GM12878 (cell line): ENCODE data around the gene SBNO2. TPM values are rescaled to one million over a fixed set of nuclear protein-coding genes. Genes with fewer than 3 reads are reported as not detected.

Source experiments
- FOXM1 ChIP-seq: IDR thresholded peaks from 2 replicates; pipeline ENCODE4 v1.6.1; 2012; ENCODE audit warnings: low read depth, mild to moderate bottlenecking, inconsistent platforms, low read length, moderate library complexity
- HDGF ChIP-seq: fragments of 450-650 bp; IDR thresholded peaks from 2 replicates; pipeline ENCODE4 v1.6.1; 2016; ENCODE audit warnings: antibody characterized with exemption
- JUND ChIP-seq: IDR thresholded peaks from 2 replicates; pipeline ENCODE4 v1.6.1; 2012; ENCODE audit warnings: low read depth, mild to moderate bottlenecking, low read length, improper control_type of control experiment, moderate library complexity
- RFX5 ChIP-seq: IDR thresholded peaks from 2 replicates; pipeline ENCODE4 v1.6.1; 2011; ENCODE audit warnings: low read depth, low read length, improper control_type of control experiment
- SUZ12 ChIP-seq: fragments of 200-600 bp; sonication (generic); IDR thresholded peaks from one replicate; pipeline ENCODE4 v1.6.1; 2018; ENCODE audit warnings: antibody characterized with exemption, mild to moderate bottlenecking; ENCODE audit not compliant: unreplicated experiment
- polyA plus RNA-seq, 11 experiments: library from polyadenylated mRNA; depleted of rRNA in 4 of 11; unstranded in 6 of 11; stranded (reverse) in 5 of 11; fragments of >200 nt; fragmentation: Nextera tagmentation in 4 of 11; fragmentation: Illumina TruSeq in 1 of 11; extraction: Ambion mirVana in 4 of 11; extraction: Trizol in 1 of 11; gene quantifications; 1 replicate in 1 of 11; 2 replicates in 10 of 11; pipeline versions ENCODE4 v1.2.1 to v1.2.3, GENCODE V29; 2011 to 2016; ENCODE audit warnings: inconsistent platforms in 2 of 11, missing spikeins in 2 of 11, low read depth in 1 of 11
- total RNA-seq, 4 experiments: library from RNA; depleted of rRNA in 3 of 4; stranded (reverse); fragments of >200 nt in 3 of 4; fragmentation: Illumina TruSeq in 1 of 4; extraction: Trizol in 1 of 4; gene quantifications; 2 replicates each; pipeline versions ENCODE4 v1.2.1 to v1.2.3, GENCODE V29; 2013 to 2021
- TF ChIP-seq, protein P1 (sequence below): IDR thresholded peaks from 2 replicates; pipeline ENCODE4 v1.6.1; 2012; ENCODE audit warnings: low read length, inconsistent platforms
- TF ChIP-seq, protein P2 (sequence below): IDR thresholded peaks from 2 replicates; pipeline ENCODE4 v1.6.1; 2011; ENCODE audit warnings: borderline replicate concordance, low read depth, mild to moderate bottlenecking, moderate library complexity, low read length; ENCODE audit not compliant: insufficient read depth, poor library complexity, severe bottlenecking
- TF ChIP-seq, protein P3 (sequence below): IDR thresholded peaks from 2 replicates; pipeline ENCODE4 v1.6.1; 2011; ENCODE audit warnings: mild to moderate bottlenecking, low read depth, low read length, moderate library complexity; ENCODE audit not compliant: insufficient replicate concordance

SBNO2 gene
- total and polyA plus RNA-seq, 10 of the 15 experiments (the other 5 are each of a cell fraction or from before 2014, with no cell fraction given), result 0.08 to 44.6 (median 5.4) TPM

DNA sequence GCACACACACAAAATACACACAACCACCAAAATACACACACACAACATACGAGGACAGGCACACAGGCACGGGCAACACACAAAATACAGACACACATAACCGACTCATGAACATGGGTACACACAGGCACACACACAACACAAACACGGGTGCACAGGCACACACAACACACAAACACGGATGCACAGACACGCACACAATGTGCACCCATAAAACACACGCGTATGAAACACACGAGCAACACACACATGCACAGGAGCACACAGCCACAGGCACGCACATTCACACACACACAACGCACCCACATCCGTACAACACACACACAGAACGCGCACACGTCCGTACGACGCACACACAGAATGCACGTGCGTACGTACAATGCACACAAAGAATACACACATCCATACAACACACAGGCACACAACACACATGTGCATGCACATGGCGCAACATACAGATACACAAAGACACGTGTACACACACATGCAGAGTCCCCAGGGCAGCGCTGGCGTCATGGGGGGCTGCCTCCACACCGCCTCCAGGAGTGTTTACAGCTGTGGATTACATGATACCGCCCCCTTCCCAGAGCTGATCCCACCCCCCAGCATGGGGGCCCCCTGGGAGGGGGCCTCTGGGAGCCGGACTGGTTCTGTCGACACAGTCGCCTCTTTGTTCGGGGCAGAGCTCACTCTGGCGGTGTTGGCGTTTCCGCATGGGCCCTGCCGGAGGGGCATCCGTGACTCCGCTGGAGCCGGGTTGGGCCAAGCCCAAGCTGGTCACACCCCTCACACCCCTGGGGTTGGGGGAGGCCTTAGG lies 2.9 kb downstream of the SBNO2 start (continued):
- TF ChIP-seq, protein P1, sequence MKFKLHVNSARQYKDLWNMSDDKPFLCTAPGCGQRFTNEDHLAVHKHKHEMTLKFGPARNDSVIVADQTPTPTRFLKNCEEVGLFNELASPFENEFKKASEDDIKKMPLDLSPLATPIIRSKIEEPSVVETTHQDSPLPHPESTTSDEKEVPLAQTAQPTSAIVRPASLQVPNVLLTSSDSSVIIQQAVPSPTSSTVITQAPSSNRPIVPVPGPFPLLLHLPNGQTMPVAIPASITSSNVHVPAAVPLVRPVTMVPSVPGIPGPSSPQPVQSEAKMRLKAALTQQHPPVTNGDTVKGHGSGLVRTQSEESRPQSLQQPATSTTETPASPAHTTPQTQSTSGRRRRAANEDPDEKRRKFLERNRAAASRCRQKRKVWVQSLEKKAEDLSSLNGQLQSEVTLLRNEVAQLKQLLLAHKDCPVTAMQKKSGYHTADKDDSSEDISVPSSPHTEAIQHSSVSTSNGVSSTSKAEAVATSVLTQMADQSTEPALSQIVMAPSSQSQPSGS, result no peak
- peak; percentile 74; the same call in 1 of the 2 replicates for TF ChIP-seq HDGF
- TF ChIP-seq, protein P2, sequence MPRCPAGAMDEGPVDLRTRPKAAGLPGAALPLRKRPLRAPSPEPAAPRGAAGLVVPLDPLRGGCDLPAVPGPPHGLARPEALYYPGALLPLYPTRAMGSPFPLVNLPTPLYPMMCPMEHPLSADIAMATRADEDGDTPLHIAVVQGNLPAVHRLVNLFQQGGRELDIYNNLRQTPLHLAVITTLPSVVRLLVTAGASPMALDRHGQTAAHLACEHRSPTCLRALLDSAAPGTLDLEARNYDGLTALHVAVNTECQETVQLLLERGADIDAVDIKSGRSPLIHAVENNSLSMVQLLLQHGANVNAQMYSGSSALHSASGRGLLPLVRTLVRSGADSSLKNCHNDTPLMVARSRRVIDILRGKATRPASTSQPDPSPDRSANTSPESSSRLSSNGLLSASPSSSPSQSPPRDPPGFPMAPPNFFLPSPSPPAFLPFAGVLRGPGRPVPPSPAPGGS, result peak; percentile 47
- TF ChIP-seq SUZ12, result no peak
- no peak for TF ChIP-seq RFX5
- no peak for TF ChIP-seq JUND
- TF ChIP-seq FOXM1, result no peak
- TF ChIP-seq, protein P3, sequence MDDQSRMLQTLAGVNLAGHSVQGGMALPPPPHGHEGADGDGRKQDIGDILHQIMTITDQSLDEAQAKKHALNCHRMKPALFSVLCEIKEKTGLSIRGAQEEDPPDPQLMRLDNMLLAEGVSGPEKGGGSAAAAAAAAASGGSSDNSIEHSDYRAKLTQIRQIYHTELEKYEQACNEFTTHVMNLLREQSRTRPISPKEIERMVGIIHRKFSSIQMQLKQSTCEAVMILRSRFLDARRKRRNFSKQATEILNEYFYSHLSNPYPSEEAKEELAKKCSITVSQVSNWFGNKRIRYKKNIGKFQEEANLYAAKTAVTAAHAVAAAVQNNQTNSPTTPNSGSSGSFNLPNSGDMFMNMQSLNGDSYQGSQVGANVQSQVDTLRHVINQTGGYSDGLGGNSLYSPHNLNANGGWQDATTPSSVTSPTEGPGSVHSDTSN, result peak; percentile 7
